Measurements from ENCODE around the gene IBA57.

IBA57 gene

GRCh38 chr1:228231189-228231588 is 65.6 kb downstream of the IBA57 start:
- TF ChIP-seq, protein P1, sequence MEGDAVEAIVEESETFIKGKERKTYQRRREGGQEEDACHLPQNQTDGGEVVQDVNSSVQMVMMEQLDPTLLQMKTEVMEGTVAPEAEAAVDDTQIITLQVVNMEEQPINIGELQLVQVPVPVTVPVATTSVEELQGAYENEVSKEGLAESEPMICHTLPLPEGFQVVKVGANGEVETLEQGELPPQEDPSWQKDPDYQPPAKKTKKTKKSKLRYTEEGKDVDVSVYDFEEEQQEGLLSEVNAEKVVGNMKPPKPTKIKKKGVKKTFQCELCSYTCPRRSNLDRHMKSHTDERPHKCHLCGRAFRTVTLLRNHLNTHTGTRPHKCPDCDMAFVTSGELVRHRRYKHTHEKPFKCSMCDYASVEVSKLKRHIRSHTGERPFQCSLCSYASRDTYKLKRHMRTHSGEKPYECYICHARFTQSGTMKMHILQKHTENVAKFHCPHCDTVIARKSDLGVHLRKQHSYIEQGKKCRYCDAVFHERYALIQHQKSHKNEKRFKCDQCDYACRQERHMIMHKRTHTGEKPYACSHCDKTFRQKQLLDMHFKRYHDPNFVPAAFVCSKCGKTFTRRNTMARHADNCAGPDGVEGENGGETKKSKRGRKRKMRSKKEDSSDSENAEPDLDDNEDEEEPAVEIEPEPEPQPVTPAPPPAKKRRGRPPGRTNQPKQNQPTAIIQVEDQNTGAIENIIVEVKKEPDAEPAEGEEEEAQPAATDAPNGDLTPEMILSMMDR (IDR thresholded peaks at IDR 0.05; ENCODE audit: borderline replicate concordance, control extremely low read depth, extremely low read depth, insufficient read depth, missing control alignments) = no peak
- no peak for DNase-seq (ENCODE audit: low spot score)
- in situ Hi-C loops (cut with MboI; ENCODE audit: low sequenced_read_pairs, unreplicated experiment) = no loop called here
